Right ventricle myocardium superior (tissue), 1 donor: Measurements from ENCODE around the gene ZNF746. TPM values are rescaled to one million over a fixed set of nuclear protein-coding genes. Genes with fewer than 3 reads are reported as not detected.
"Not testable (repeated sequence)": the region's sequence is repeated elsewhere in the genome, so short reads cannot be mapped to it uniquely, and the experiment has no call there.

ENCODE experiments used
- ATAC-seq: fragments of 200-7000 bp; cut with Tn5 transposase; one replicate; pipeline ENCODE4 v1.9.1; 2020; ENCODE audit warnings: mild to moderate bottlenecking; ENCODE audit not compliant: poor library complexity
- DNase-seq: peaks from one replicate; pipeline ENCODE4 v3.0.0-alpha.2; 2020
- intact Hi-C: fragments of 100-400 bp; cut with DNase I; formaldehyde crosslinking; loops from one replicate; pipeline ENCODE4 v1.11.2; 2022
- total RNA-seq: library from RNA; stranded (reverse); fragmentation: NEBNext Ultra II Directional; extraction: Animal tissue kit (Norgen Biotek cat#: 25700); gene quantifications from one replicate; pipeline ENCODE4 v1.2.1, GENCODE V29; 2021
- donor health status: DM: no; HTN: yes; CAD: no; lungs with severe emphysema.

Gene ZNF746
- total RNA-seq, 1 donor from 2014 or later: 6.7 TPM

- intact Hi-C loops: loop anchor here (10.0 kb wide), 1 partner anchor 130 kb away; no protein-coding TSS in a partner anchor
- ATAC-seq: no peak
- DNase-seq: no peak
Measured at GRCh38 chr7:149494738-149495368, 2.8 kb downstream of the ZNF746 start.

- intact Hi-C loops: loop anchor here (10.0 kb wide), 1 partner anchor 131 kb away; no protein-coding TSS in a partner anchor
- not testable (repeated sequence) for DNase-seq, ATAC-seq
Measured at GRCh38 chr7:149493975-149494374, 3.6 kb downstream of the ZNF746 start.

GRCh38 chr7:149493366-149493765, 4.2 kb downstream of the ZNF746 start:
- intact Hi-C loops: loop anchor here (10.0 kb wide), 1 partner anchor 131 kb away; no protein-coding TSS in a partner anchor
- ATAC-seq (no peak), DNase-seq (no peak)

- no peak for ATAC-seq
- intact Hi-C loops: loop anchor here (10.0 kb wide), 1 partner anchor 135 kb away; no protein-coding TSS in a partner anchor
Measured at GRCh38 chr7:149490083-149490760, 7.4 kb downstream of the ZNF746 start.

GRCh38 chr7:149489391-149490024, 8.1 kb downstream of the ZNF746 start:
- peak; percentile 45 for ATAC-seq
- no peak for DNase-seq
- intact Hi-C loops: loop anchor here (10.0 kb wide), 1 partner anchor 135 kb away; no protein-coding TSS in a partner anchor

More at GRCh38 chr7:149490083-149490760, 7.4 kb downstream of the ZNF746 start:
- no peak for DNase-seq

GRCh38 chr7:149479568-149479967, 18.0 kb downstream of the ZNF746 start:
- intact Hi-C loops: no loop called here
- ATAC-seq (no peak), DNase-seq (no peak)

GRCh38 chr7:149478754-149479153, 18.9 kb downstream of the ZNF746 start:
- intact Hi-C loops: no loop called here
- no peak for DNase-seq
- ATAC-seq: no peak

- intact Hi-C loops: no loop called here
- DNase-seq: no peak
- ATAC-seq: no peak
Measured at GRCh38 chr7:149477494-149478443, 19.8 kb downstream of the ZNF746 start.

- no peak for ATAC-seq
- intact Hi-C loops: no loop called here
- no peak for DNase-seq
Measured at GRCh38 chr7:149476791-149477190, 20.8 kb downstream of the ZNF746 start.

- intact Hi-C loops: no loop called here
- DNase-seq (no peak), ATAC-seq (no peak)
Measured at GRCh38 chr7:149475121-149476045, 22.2 kb downstream of the ZNF746 start.

- ATAC-seq (no peak), DNase-seq (no peak)
- intact Hi-C loops: no loop called here
Measured at GRCh38 chr7:149474309-149475120, 23.1 kb downstream of the ZNF746 start.

- ATAC-seq (no peak), DNase-seq (no peak)
- intact Hi-C loops: no loop called here
Measured at GRCh38 chr7:149473251-149473650, 24.4 kb downstream of the ZNF746 start.

- no peak for ATAC-seq
- no peak for DNase-seq
- intact Hi-C loops: no loop called here
Measured at GRCh38 chr7:149471289-149471953, 26.2 kb downstream of the ZNF746 start.

GRCh38 chr7:149469806-149470205, 27.8 kb downstream of the ZNF746 start:
- no peak for DNase-seq
- intact Hi-C loops: no loop called here

GRCh38 chr7:149468208-149468607, 29.4 kb downstream of the ZNF746 start:
- no peak for DNase-seq
- intact Hi-C loops: no loop called here

More at GRCh38 chr7:149469806-149470205, 27.8 kb downstream of the ZNF746 start:
- no peak for ATAC-seq

GRCh38 chr7:149467321-149467859, 30.2 kb downstream of the ZNF746 start:
- ATAC-seq: no peak
- intact Hi-C loops: no loop called here
- DNase-seq: no peak

More at GRCh38 chr7:149468208-149468607, 29.4 kb downstream of the ZNF746 start:
- no peak for ATAC-seq
